DND-41 (cell line): Measurements from ENCODE around the gene CDK5RAP1.

Experiments
- ATAC-seq: fragments of 200-7000 bp; cut with Tn5 transposase; 3 replicates; pipeline ENCODE4 v1.9.1; 2021; ENCODE audit warnings: low read depth; ENCODE audit not compliant: insufficient read depth
- DNase-seq: peaks from one replicate; pipeline ENCODE4 v3.0.0-alpha.2; 2020
- H2AFZ ChIP-seq: 2 replicates; pipeline ENCODE4 v1.6.0; 2012; ENCODE audit warnings: low read depth, low read length
- H3K27ac ChIP-seq: 2 replicates; pipeline ENCODE4 v1.5.1; 2012; ENCODE audit warnings: low read length, inconsistent platforms
- H3K27me3 ChIP-seq: fragments of 200-600 bp; sonication (generic); 2 replicates; pipeline ENCODE4 v1.6.0; 2012; ENCODE audit warnings: low read length, mild to moderate bottlenecking, inconsistent platforms; ENCODE audit not compliant: insufficient read depth, poor library complexity
- H3K36me3 ChIP-seq: 2 replicates; pipeline ENCODE4 v1.5.1; 2012; ENCODE audit warnings: low read length, inconsistent platforms; ENCODE audit not compliant: insufficient read depth
- H3K4me1 ChIP-seq: 2 replicates; pipeline ENCODE4 v1.5.1; 2012; ENCODE audit warnings: mild to moderate bottlenecking, low read length; ENCODE audit not compliant: insufficient read depth
- H3K4me2 ChIP-seq: 2 replicates; pipeline ENCODE4 v1.6.0; 2012; ENCODE audit warnings: mild to moderate bottlenecking, moderate library complexity, low read length, inconsistent platforms; ENCODE audit not compliant: insufficient read depth
- H3K4me3 ChIP-seq, 2 experiments: fragments of 200-600 bp in 1 of 2; shearing (Covaris generic) in 1 of 2; 2 replicates each; pipeline ENCODE4 v1.5.1; 2012 to 2016; ENCODE audit warnings: inconsistent platforms in 2 of 2, low read length in 2 of 2, mild to moderate bottlenecking in 2 of 2, low read depth in 1 of 2, moderate library complexity in 1 of 2
- H3K79me2 ChIP-seq: 2 replicates; pipeline ENCODE4 v1.6.0; 2012; ENCODE audit warnings: low read length, inconsistent platforms; ENCODE audit not compliant: insufficient read depth
- H3K9ac ChIP-seq: 2 replicates; pipeline ENCODE4 v1.6.0; 2012; ENCODE audit warnings: low read depth, mild to moderate bottlenecking, inconsistent platforms, low read length, moderate library complexity
- H3K9me3 ChIP-seq: 2 replicates; pipeline ENCODE4 v1.5.1; 2012; ENCODE audit warnings: low read length, moderate library complexity, mild to moderate bottlenecking, inconsistent platforms; ENCODE audit not compliant: insufficient read depth, severe bottlenecking
- H4K20me1 ChIP-seq: 2 replicates; pipeline ENCODE4 v1.6.0; 2012; ENCODE audit warnings: low read length; ENCODE audit not compliant: insufficient read depth
- EZH2 ChIP-seq: IDR thresholded peaks from 3 replicates; pipeline ENCODE4 v1.6.1; 2012; ENCODE audit warnings: borderline replicate concordance, low read depth, mild to moderate bottlenecking, moderate library complexity, low read length, inconsistent platforms; ENCODE audit not compliant: severe bottlenecking
- TF ChIP-seq, protein P1 (sequence below): IDR thresholded peaks from 2 replicates; pipeline ENCODE4 v1.5.1; 2012; ENCODE audit warnings: borderline replicate concordance, low read length, moderate library complexity, mild to moderate bottlenecking; ENCODE audit not compliant: poor library complexity, severe bottlenecking; ENCODE audit errors: extremely low read depth

CDK5RAP1 gene

DNA sequence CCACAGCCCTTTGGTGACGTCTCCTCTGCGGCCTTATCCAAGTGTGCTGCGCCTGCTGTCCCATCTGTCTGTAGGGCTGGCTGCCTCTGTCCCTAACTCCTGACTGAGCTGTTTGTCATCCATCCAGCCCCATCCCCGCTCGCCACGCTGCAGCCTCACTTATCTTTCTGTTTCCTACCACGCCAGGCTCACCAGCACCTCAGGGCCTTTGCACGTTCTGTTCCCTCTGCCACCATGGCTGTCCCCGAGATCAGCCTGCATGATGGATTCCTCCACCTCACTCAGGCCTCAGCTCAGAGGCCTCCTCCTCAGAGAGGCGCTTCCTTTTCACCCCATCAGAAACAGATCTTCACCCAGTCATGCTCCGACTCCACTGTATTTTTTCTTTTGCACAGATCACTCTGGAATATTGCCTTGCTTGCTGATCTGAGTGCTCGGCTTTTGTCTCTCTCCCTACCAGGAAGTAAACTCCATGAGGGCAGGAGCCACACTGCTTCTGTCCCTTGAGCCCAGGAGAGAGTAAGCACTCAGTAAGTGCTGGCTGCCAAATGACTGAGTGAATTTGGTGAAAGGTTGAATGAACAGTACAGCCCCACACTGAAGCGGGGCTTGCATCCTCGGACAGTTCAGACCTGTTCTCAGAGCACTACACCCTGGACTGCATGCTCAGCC, 83.8 kb downstream of the CDK5RAP1 start:
- Histone ChIP-seq H3K4me3 (no peak overlapping the region), H3K9me3 (no peaks in the 10 kb centered on the region), H3K27me3 (peaks cover 3% of the 10 kb centered on the region), H3K36me3 (no peaks in the 10 kb centered on the region), H3K4me2 (no peak overlapping the region), H3K27ac (no peak overlapping the region), H3K79me2 (no peaks in the 10 kb centered on the region), H4K20me1 (no peaks in the 10 kb centered on the region), H3K4me1 (0 out of 2 replicates have a peak, but pooled peaks cover 3% of the 10 kb centered on the region), H3K9ac (no peak overlapping the region), H2AFZ (no peak overlapping the region)
- no peak for DNase-seq
- ATAC-seq, result no peak
- TF ChIP-seq, protein P1, sequence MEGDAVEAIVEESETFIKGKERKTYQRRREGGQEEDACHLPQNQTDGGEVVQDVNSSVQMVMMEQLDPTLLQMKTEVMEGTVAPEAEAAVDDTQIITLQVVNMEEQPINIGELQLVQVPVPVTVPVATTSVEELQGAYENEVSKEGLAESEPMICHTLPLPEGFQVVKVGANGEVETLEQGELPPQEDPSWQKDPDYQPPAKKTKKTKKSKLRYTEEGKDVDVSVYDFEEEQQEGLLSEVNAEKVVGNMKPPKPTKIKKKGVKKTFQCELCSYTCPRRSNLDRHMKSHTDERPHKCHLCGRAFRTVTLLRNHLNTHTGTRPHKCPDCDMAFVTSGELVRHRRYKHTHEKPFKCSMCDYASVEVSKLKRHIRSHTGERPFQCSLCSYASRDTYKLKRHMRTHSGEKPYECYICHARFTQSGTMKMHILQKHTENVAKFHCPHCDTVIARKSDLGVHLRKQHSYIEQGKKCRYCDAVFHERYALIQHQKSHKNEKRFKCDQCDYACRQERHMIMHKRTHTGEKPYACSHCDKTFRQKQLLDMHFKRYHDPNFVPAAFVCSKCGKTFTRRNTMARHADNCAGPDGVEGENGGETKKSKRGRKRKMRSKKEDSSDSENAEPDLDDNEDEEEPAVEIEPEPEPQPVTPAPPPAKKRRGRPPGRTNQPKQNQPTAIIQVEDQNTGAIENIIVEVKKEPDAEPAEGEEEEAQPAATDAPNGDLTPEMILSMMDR, result no peak
- TF ChIP-seq EZH2, result no peak

DNA sequence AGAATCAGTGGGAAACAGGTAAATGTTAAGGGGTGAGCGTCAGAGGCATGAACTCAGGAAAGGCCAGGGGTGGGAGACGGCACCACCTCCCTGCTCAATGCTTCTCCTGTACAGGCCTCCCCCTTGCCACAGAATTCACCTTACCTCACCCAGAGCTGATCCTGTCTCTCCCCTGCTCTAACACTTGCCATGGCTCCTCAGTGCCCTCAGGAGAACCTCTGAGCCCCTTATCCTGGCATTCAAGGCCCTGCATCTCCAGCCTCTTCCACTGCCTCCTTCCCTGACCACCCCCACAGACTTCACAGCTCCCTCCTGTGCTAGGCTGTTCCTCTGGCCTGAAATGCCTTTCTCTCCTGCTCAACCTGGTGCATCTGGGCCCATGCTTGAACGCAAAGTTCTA, 84.4 kb downstream of the CDK5RAP1 start:
- no peak overlapping the region for H3K27ac ChIP-seq
- H3K4me1 ChIP-seq, result 0 out of 2 replicates have a peak, but pooled peaks cover 3% of the 10 kb centered on the region
- no peak for DNase-seq
- H3K4me2 ChIP-seq, result no peak overlapping the region
- TF ChIP-seq EZH2, result no peak
- TF ChIP-seq, protein P1, result no peak
- no peak overlapping the region for H3K4me3 ChIP-seq
- H3K9me3 ChIP-seq, result no peaks in the 10 kb centered on the region
- ATAC-seq, result no peak
- H2AFZ ChIP-seq, result no peak overlapping the region
- H3K27me3 ChIP-seq, result peaks cover 3% of the 10 kb centered on the region
- no peaks in the 10 kb centered on the region for H4K20me1 ChIP-seq
- H3K36me3 ChIP-seq, result no peaks in the 10 kb centered on the region
- no peaks in the 10 kb centered on the region for H3K79me2 ChIP-seq
- H3K9ac ChIP-seq, result no peak overlapping the region

DNA sequence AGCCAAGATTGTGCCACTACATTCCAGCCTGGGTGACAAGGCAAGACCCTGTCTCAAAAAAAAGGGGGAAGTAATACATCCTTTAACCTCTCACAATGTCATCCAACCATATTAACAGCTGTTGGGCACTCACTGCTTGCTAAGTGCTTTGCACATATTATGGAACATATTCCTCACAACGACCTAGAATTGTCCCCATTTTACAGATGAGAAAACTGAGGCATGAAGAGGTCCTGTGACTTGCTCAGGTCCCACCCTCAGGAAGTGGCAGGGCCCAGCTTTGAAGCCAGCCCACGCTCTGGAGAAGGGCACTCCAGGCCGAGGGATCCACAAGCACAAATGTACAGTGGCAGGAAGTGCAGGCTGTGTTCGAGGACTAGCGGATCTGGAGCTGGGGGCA, 85.0 kb downstream of the CDK5RAP1 start:
- Histone ChIP-seq H3K9me3 (no peaks in the 10 kb centered on the region), H3K36me3 (no peaks in the 10 kb centered on the region), H3K27ac (no peak overlapping the region), H3K4me3 (no peak overlapping the region), H3K4me2 (no peak overlapping the region), H3K4me1 (0 out of 2 replicates have a peak, but pooled peaks cover 3% of the 10 kb centered on the region), H3K9ac (no peak overlapping the region), H2AFZ (no peak overlapping the region), H3K79me2 (no peaks in the 10 kb centered on the region), H4K20me1 (no peaks in the 10 kb centered on the region), H3K27me3 (peaks cover 3% of the 10 kb centered on the region)
- ATAC-seq, result no peak
- TF ChIP-seq EZH2, result no peak
- TF ChIP-seq, protein P1, result no peak
- DNase-seq, result no peak
